Measurements from ENCODE around the gene RANBP10.

DNA sequence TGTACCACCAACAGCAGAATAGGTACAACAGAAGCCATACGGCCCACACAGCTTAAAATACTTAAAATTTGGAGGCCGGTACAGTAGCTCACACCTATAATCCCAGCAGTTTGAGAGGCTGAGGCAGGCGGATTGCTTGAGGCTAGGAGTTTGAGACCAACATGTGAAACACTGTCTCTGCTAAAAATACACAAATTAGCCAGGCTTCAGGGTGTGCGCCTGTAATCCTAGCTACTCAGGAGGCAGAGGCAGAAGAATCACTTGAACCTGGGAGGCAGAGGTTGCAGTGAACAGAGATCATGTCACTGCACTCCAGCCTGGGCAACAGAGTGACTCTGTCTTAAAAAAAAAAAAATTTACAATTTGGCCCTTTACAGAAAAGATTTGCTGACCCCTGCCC is 104.2 kb downstream of the RANBP10 start:
- TF ChIP-seq POLR2A (IDR thresholded peaks at IDR 0.05; ENCODE audit: low read length) (no peak), GATA1 (IDR thresholded peaks at IDR 0.05; ENCODE audit: low read depth, low read length) (no peak)
